HEK293 (cell line): ENCODE measurements around the gene MACF1.

ENCODE experiments used
- CTCF ChIA-PET: fragments of 350-600 bp; formaldehyde crosslinking; extraction: SDS; loops from one replicate; lab custom pipeline; 2021; ENCODE audit warnings: antibody characterized with exemption; lab: Yijun Ruan, JAX
- POLR2A ChIA-PET: fragments of 300-600 bp; formaldehyde crosslinking; extraction: SDS; loops from one replicate; lab custom pipeline; 2020; ENCODE audit warnings: antibody characterized with exemption, inconsistent platforms; lab: Yijun Ruan, JAX
- H3K27ac ChIP-seq: fragments of 200-500 bp; sonication (Bioruptor generic); 2 replicates; pipeline ENCODE4 v1.5.1; 2014; ENCODE audit warnings: low read depth, low read length, control low read depth, inconsistent platforms; ENCODE audit errors: extremely low read depth
- H3K36me3 ChIP-seq, 2 experiments: fragments of 200-500 bp in 1 of 2; sonication (Bioruptor generic) in 1 of 2; 1 replicate in 1 of 2; 2 replicates in 1 of 2; pipeline ENCODE4 v1.5.1; 2014 to 2017; ENCODE audit warnings: inconsistent platforms in 2 of 2, low read length in 2 of 2; ENCODE audit not compliant: control insufficient read depth in 2 of 2, insufficient read depth in 1 of 2
- H3K4me1 ChIP-seq: fragments of 200-500 bp; sonication (Bioruptor generic); 2 replicates; pipeline ENCODE4 v1.5.1; 2014; ENCODE audit warnings: mild to moderate bottlenecking, low read length, inconsistent platforms; ENCODE audit not compliant: control insufficient read depth, insufficient read depth
- H3K4me3 ChIP-seq: 2 replicates; pipeline ENCODE4 v1.5.1; 2011; ENCODE audit warnings: low read depth, mild to moderate bottlenecking, control low read depth, low read length, moderate library complexity
- H3K9me3 ChIP-seq: fragments of 200-500 bp; sonication (Bioruptor generic); 2 replicates; pipeline ENCODE4 v1.5.1; 2014; ENCODE audit warnings: low read depth, low read length, inconsistent platforms; ENCODE audit not compliant: control insufficient read depth, insufficient read depth
- ATF2 ChIP-seq: fragments of 450-650 bp; formaldehyde crosslinking; IDR thresholded peaks from 2 replicates; pipeline ENCODE4 v1.5.1; 2016; ENCODE audit warnings: missing biosample characterization, missing genetic modification characterization, low read depth
- KLF8 ChIP-seq: fragments of 450-650 bp; formaldehyde crosslinking; IDR thresholded peaks from 2 replicates; pipeline ENCODE4 v1.5.1; 2016; ENCODE audit warnings: missing biosample characterization, missing genetic modification characterization
- MEIS1 ChIP-seq: sonication (generic); formaldehyde crosslinking; IDR thresholded peaks from 2 replicates; pipeline ENCODE4 v1.8.1; 2022; ENCODE audit warnings: missing genetic modification reagents, mild to moderate bottlenecking, borderline replicate concordance
- OVOL3 ChIP-seq: fragments of 450-650 bp; formaldehyde crosslinking; IDR thresholded peaks from 2 replicates; pipeline ENCODE4 v1.5.1; 2016; ENCODE audit warnings: missing biosample characterization, missing genetic modification characterization
- RBAK ChIP-seq: fragments of 450-650 bp; formaldehyde crosslinking; IDR thresholded peaks from 2 replicates; pipeline ENCODE4 v1.5.1; 2016; ENCODE audit warnings: missing biosample characterization, missing genetic modification characterization
- SALL2 ChIP-seq: fragments of 450-650 bp; formaldehyde crosslinking; IDR thresholded peaks from 2 replicates; pipeline ENCODE4 v1.5.0; 2017; ENCODE audit warnings: missing biosample characterization, mild to moderate bottlenecking, missing genetic modification characterization, borderline replicate concordance
- SCRT2 ChIP-seq: fragments of 450-650 bp; formaldehyde crosslinking; IDR thresholded peaks from 2 replicates; pipeline ENCODE4 v1.5.1; 2016; ENCODE audit warnings: missing biosample characterization, missing genetic modification characterization
- TSHZ1 ChIP-seq: fragments of 450-650 bp; formaldehyde crosslinking; IDR thresholded peaks from 2 replicates; pipeline ENCODE4 v1.5.1; 2016; ENCODE audit warnings: missing biosample characterization, missing genetic modification characterization, borderline replicate concordance
- ZBTB11 ChIP-seq: fragments of 450-650 bp; formaldehyde crosslinking; conservative IDR thresholded peaks from 2 replicates; pipeline ENCODE4 v1.5.1; 2016; ENCODE audit warnings: low read depth, missing biosample characterization, missing genetic modification characterization
- ZFHX2 ChIP-seq: fragments of 450-650 bp; formaldehyde crosslinking; conservative IDR thresholded peaks from 2 replicates; pipeline ENCODE4 v1.5.1; 2016; ENCODE audit warnings: missing biosample characterization, missing genetic modification characterization
- ZIC2 ChIP-seq: fragments of 450-650 bp; formaldehyde crosslinking; IDR thresholded peaks from 2 replicates; pipeline ENCODE4 v1.5.1; 2016; ENCODE audit warnings: missing biosample characterization, missing genetic modification characterization
- ZNF184 ChIP-seq: fragments of 450-650 bp; IDR thresholded peaks from 2 replicates; pipeline ENCODE4 v1.5.1; 2018; ENCODE audit warnings: missing biosample characterization, mild to moderate bottlenecking, missing genetic modification characterization
- ZNF221 ChIP-seq: fragments of 450-650 bp; formaldehyde crosslinking; IDR thresholded peaks from 2 replicates; pipeline ENCODE4 v1.5.1; 2017; ENCODE audit warnings: missing biosample characterization, missing genetic modification characterization, borderline replicate concordance
- ZNF37A ChIP-seq: fragments of 450-650 bp; IDR thresholded peaks from 2 replicates; pipeline ENCODE4 v1.5.1; 2018; ENCODE audit warnings: missing biosample characterization, missing genetic modification characterization
- ZNF513 ChIP-seq: fragments of 450-650 bp; IDR thresholded peaks from 2 replicates; pipeline ENCODE4 v1.5.1; 2018; ENCODE audit warnings: missing biosample characterization, missing genetic modification characterization
- ZNF549 ChIP-seq: fragments of 450-650 bp; IDR thresholded peaks from 2 replicates; pipeline ENCODE4 v1.5.1; 2018; ENCODE audit warnings: missing biosample characterization, missing genetic modification characterization, mild to moderate bottlenecking, inconsistent platforms, moderate library complexity
- ZNF560 ChIP-seq: fragments of 450-650 bp; formaldehyde crosslinking; IDR thresholded peaks from 2 replicates; pipeline ENCODE4 v1.5.1; 2017; ENCODE audit warnings: missing biosample characterization, missing genetic modification characterization, borderline replicate concordance
- ZNF561 ChIP-seq: fragments of 450-650 bp; IDR thresholded peaks from 2 replicates; pipeline ENCODE4 v1.5.1; 2018; ENCODE audit warnings: missing biosample characterization, missing genetic modification characterization, borderline replicate concordance
- ZNF623 ChIP-seq: fragments of 450-650 bp; formaldehyde crosslinking; IDR thresholded peaks from 2 replicates; pipeline ENCODE4 v1.5.1; 2016; ENCODE audit warnings: missing biosample characterization, missing genetic modification characterization
- ZNF626 ChIP-seq: fragments of 450-650 bp; sonication (Bioruptor Pico); formaldehyde crosslinking; IDR thresholded peaks from 2 replicates; pipeline ENCODE4 v1.5.1; 2018; ENCODE audit warnings: missing biosample characterization, missing genetic modification characterization, inconsistent platforms
- ZNF658 ChIP-seq: fragments of 450-650 bp; formaldehyde crosslinking; IDR thresholded peaks from 2 replicates; pipeline ENCODE4; 2016; ENCODE audit warnings: missing biosample characterization, missing genetic modification characterization
- ZNF747 ChIP-seq: fragments of 450-650 bp; formaldehyde crosslinking; IDR thresholded peaks from 2 replicates; pipeline ENCODE4 v1.5.1; 2016; ENCODE audit warnings: missing biosample characterization, missing genetic modification characterization
- ZXDB ChIP-seq: fragments of 450-650 bp; formaldehyde crosslinking; IDR thresholded peaks from 2 replicates; pipeline ENCODE4 v1.5.1; 2016; ENCODE audit warnings: missing biosample characterization, missing genetic modification characterization

Gene MACF1

GRCh38 chr1:39483276-39483675 lies 278.8 kb downstream of the MACF1 start:
- Histone ChIP-seq H3K4me1 (no peaks in the 10 kb centered on the region), H3K9me3 (no peaks in the 10 kb centered on the region), H3K36me3 (peaks cover 27 to 83% of the 10 kb centered on the region in 2 experiments), H3K27ac (no peak overlapping the region), H3K4me3 (no peak overlapping the region)
- TF ChIP-seq RBAK (tag by site-specific recombination) (no peak), TSHZ1 (no peak), ZFHX2 (no peak), ZNF658 (tag by site-specific recombination) (no peak), KLF8 (tag by site-specific recombination) (no peak), ZNF513 (tag by site-specific recombination) (no peak), ZNF184 (tag by site-specific recombination) (no peak), ZNF747 (tag by site-specific recombination) (no peak), ZNF549 (tag by site-specific recombination) (no peak), ZNF37A (no peak), ZNF561 (tag by site-specific recombination) (no peak), ZXDB (tag by site-specific recombination) (no peak), ZNF221 (no peak)
- ChIA-PET CTCF (no interaction called here), POLR2A (interaction anchor here (0.7 kb wide), 1 partner anchor 776 kb away, joined by 7 read pairs; no protein-coding TSS in a partner anchor)

GRCh38 chr1:39484564-39484963 lies 280.1 kb downstream of the MACF1 start:
- H3K4me3 ChIP-seq: no peak overlapping the region
- CTCF ChIA-PET: no interaction called here
- POLR2A ChIA-PET: no interaction called here
- no peaks in the 10 kb centered on the region for H3K9me3 ChIP-seq
- no peaks in the 10 kb centered on the region for H3K4me1 ChIP-seq
- peaks cover 27 to 71% of the 10 kb centered on the region in 2 experiments for H3K36me3 ChIP-seq
- H3K27ac ChIP-seq: no peak overlapping the region
- TF ChIP-seq MEIS1 (CRISPR knock-in tag) (no peak), ATF2 (tag by site-specific recombination) (no peak), OVOL3 (tag by site-specific recombination) (no peak)

GRCh38 chr1:39485046-39485803 lies 280.7 kb downstream of the MACF1 start:
- ChIA-PET POLR2A (no interaction called here), CTCF (no interaction called here)
- no peak overlapping the region for H3K4me3 ChIP-seq
- H3K9me3 ChIP-seq: no peaks in the 10 kb centered on the region
- peaks cover 22 to 64% of the 10 kb centered on the region in 2 experiments for H3K36me3 ChIP-seq
- H3K27ac ChIP-seq: no peak overlapping the region
- H3K4me1 ChIP-seq: no peaks in the 10 kb centered on the region
- TF ChIP-seq SALL2 (no peak), ZBTB11 (tag by site-specific recombination) (no peak), ZNF626 (tag by site-specific recombination) (no peak), ZNF560 (tag by site-specific recombination) (no peak), SCRT2 (tag by site-specific recombination) (no peak), ZIC2 (tag by site-specific recombination) (no peak), ZNF623 (no peak)
